SK-N-SH (cell line): ENCODE data around the gene MISP3. TPM values are rescaled to one million over a fixed set of nuclear protein-coding genes. Genes with fewer than 3 reads are reported as not detected.

Experiments
- CTCF ChIA-PET: fragments of 300-600, 350-600 bp; formaldehyde crosslinking; extraction: SDS; loops from one replicate; lab custom pipeline; 2021; lab: Yijun Ruan, JAX
- POLR2A ChIA-PET: fragments of 350-600 bp; sonication (Branson Sonifier 250); formaldehyde crosslinking; extraction: SDS; loops from one replicate; lab custom pipeline; 2020; ENCODE audit warnings: antibody characterized with exemption, inconsistent platforms; lab: Yijun Ruan, JAX
- DNase-seq: peaks from one replicate; pipeline ENCODE4 v3.0.0; 2012
- H2AFZ ChIP-seq: fragments of 200-600 bp; sonication (generic); 2 replicates; pipeline ENCODE4 v1.8.1; 2016; ENCODE audit warnings: antibody characterized with exemption, mild to moderate bottlenecking, low read depth
- H3F3A ChIP-seq: fragments of 200-600 bp; sonication (generic); replicated peaks from 2 replicates; pipeline ENCODE3; 2016; ENCODE audit warnings: antibody characterized with exemption, mild to moderate bottlenecking; ENCODE audit not compliant: insufficient read depth
- H3K27ac ChIP-seq, 2 experiments: fragments of 200-500 bp in 1 of 2; fragments of 200-600 bp in 1 of 2; sonication (Bioruptor generic) in 1 of 2; sonication (generic), shearing (Covaris generic) in 1 of 2; 2 replicates each; pipeline versions ENCODE4 v1.5.1 to v1.6.1; 2014 to 2016; ENCODE audit warnings: low read depth in 2 of 2, inconsistent platforms in 1 of 2, low read length in 1 of 2, mild to moderate bottlenecking in 1 of 2, mixed read lengths in 1 of 2
- H3K27me3 ChIP-seq: fragments of 200-600 bp; sonication (generic), shearing (Covaris generic); 2 replicates; pipeline ENCODE4 v1.6.1; 2016; ENCODE audit warnings: mixed run types; ENCODE audit not compliant: insufficient read depth
- H3K36me3 ChIP-seq, 2 experiments: fragments of 200-500 bp in 1 of 2; fragments of 200-600 bp in 1 of 2; sonication (Bioruptor generic) in 1 of 2; sonication (generic) in 1 of 2; replicated peaks in 1 of 2; 2 replicates each; pipeline versions ENCODE3 to v1.5.1; 2014 to 2016; ENCODE audit warnings: low read length in 1 of 2, mild to moderate bottlenecking in 1 of 2; ENCODE audit not compliant: insufficient read depth in 2 of 2, control insufficient read depth in 1 of 2
- H3K4me1 ChIP-seq, 2 experiments: fragments of 200-500 bp in 1 of 2; fragments of 200-600 bp in 1 of 2; sonication (Bioruptor generic) in 1 of 2; sonication (generic), shearing (Covaris generic) in 1 of 2; 2 replicates each; pipeline versions ENCODE4 v1.5.1 to v1.6.1; 2014 to 2016; ENCODE audit warnings: low read depth in 1 of 2, low read length in 1 of 2, mixed run types in 1 of 2; ENCODE audit not compliant: insufficient read depth in 2 of 2, control insufficient read depth in 1 of 2
- H3K4me2 ChIP-seq: fragments of 200-600 bp; sonication (generic), shearing (Covaris generic); 2 replicates; pipeline ENCODE4 v1.6.1; 2017; ENCODE audit warnings: mixed run types
- H3K4me3 ChIP-seq, 2 experiments: fragments of 200-500 bp in 1 of 2; fragments of 200-600 bp in 1 of 2; sonication (Bioruptor generic) in 1 of 2; sonication (generic), shearing (Covaris generic) in 1 of 2; 2 replicates each; pipeline versions ENCODE4 v1.5.1 to v1.8.1; 2014 to 2016; ENCODE audit warnings: low read depth in 2 of 2, inconsistent platforms in 1 of 2, low read length in 1 of 2, mild to moderate bottlenecking in 1 of 2, mixed read lengths in 1 of 2, moderate library complexity in 1 of 2
- H3K79me2 ChIP-seq: fragments of 200-600 bp; sonication (generic); 2 replicates; pipeline ENCODE4 v1.8.1; 2017; ENCODE audit warnings: mild to moderate bottlenecking; ENCODE audit not compliant: insufficient read depth
- H3K9ac ChIP-seq: fragments of 200-600 bp; sonication (generic); 2 replicates; pipeline ENCODE4 v1.6.1; 2017; ENCODE audit warnings: mixed run types
- H3K9me2 ChIP-seq: fragments of 200-600 bp; sonication (generic); 2 replicates; pipeline ENCODE4 v1.6.1; 2017; ENCODE audit warnings: mixed run types
- H3K9me3 ChIP-seq: fragments of 200-600 bp; sonication (generic); 2 replicates; pipeline ENCODE4 v1.6.1; 2017; ENCODE audit warnings: mixed run types, mild to moderate bottlenecking, moderate library complexity
- H4K20me1 ChIP-seq: fragments of 200-600 bp; sonication (generic); 2 replicates; pipeline ENCODE4 v1.6.1; 2017; ENCODE audit warnings: mild to moderate bottlenecking, mixed run types; ENCODE audit not compliant: insufficient read depth
- ELF1 ChIP-seq: IDR thresholded peaks from 2 replicates; pipeline ENCODE4 v1.4.0; 2012
- EZH2phosphoT487 ChIP-seq: fragments of 200-600 bp; sonication (generic); IDR thresholded peaks from 2 replicates; pipeline ENCODE4 v1.6.1; 2017; ENCODE audit warnings: low read depth, mixed run types, mild to moderate bottlenecking, antibody characterized with exemption, moderate library complexity, borderline replicate concordance
- FOSL2 ChIP-seq: IDR thresholded peaks from 2 replicates; pipeline ENCODE4 v1.4.0; 2012; ENCODE audit warnings: low read depth, mild to moderate bottlenecking, moderate library complexity, borderline replicate concordance
- JUND ChIP-seq: IDR thresholded peaks from 2 replicates; pipeline ENCODE4 v1.4.0; 2012
- MEF2A ChIP-seq: IDR thresholded peaks from 2 replicates; pipeline ENCODE4 v1.4.0; 2012; ENCODE audit warnings: low read depth, borderline replicate concordance
- MXI1 ChIP-seq: IDR thresholded peaks from 2 replicates; pipeline ENCODE4 v1.6.1; 2012; ENCODE audit warnings: mild to moderate bottlenecking, low read depth, low read length, improper control_type of control experiment
- NFIC ChIP-seq: IDR thresholded peaks from 2 replicates; pipeline ENCODE4 v1.4.0; 2012; ENCODE audit warnings: borderline replicate concordance
- NRF1 ChIP-seq: IDR thresholded peaks from 2 replicates; pipeline ENCODE4 v1.6.1; 2012; ENCODE audit warnings: low read depth, mild to moderate bottlenecking, low read length
- POLR2AphosphoS5 ChIP-seq: IDR thresholded peaks from 2 replicates; pipeline ENCODE4 v1.6.1; 2012; ENCODE audit warnings: low read depth, low read length
- TAF1 ChIP-seq: IDR thresholded peaks from 2 replicates; pipeline ENCODE4 v1.6.1; 2012; ENCODE audit warnings: low read depth, mild to moderate bottlenecking, low read length, moderate library complexity, borderline replicate concordance
- TCF12 ChIP-seq: IDR thresholded peaks from 2 replicates; pipeline ENCODE4 v1.4.0; 2012
- TEAD4 ChIP-seq: IDR thresholded peaks from 2 replicates; pipeline ENCODE4 v1.4.0; 2012; ENCODE audit warnings: mild to moderate bottlenecking, borderline replicate concordance; ENCODE audit not compliant: insufficient read depth
- WGBS: methylation state at CpG from one replicate; pipeline ENCODE4 v1.1.6; 2017; ENCODE audit warnings: low lambda C conversion rate; 5-methylcytosine and 5-hydroxymethylcytosine counted together
- polyA plus RNA-seq, 3 experiments: library from polyadenylated mRNA; depleted of rRNA; stranded (reverse); fragments of >200 nt; gene quantifications; 2 replicates each; pipeline ENCODE4 v1.2.3, GENCODE V29; 2012
- TF ChIP-seq, protein P1 (sequence below): IDR thresholded peaks from 2 replicates; pipeline ENCODE4; 2012
- TF ChIP-seq, protein P2 (sequence below): IDR thresholded peaks from 2 replicates; pipeline ENCODE4 v1.6.1; 2012; ENCODE audit warnings: mild to moderate bottlenecking, low read depth, low read length, moderate library complexity
- TF ChIP-seq, protein P3 (sequence below): IDR thresholded peaks from 2 replicates; pipeline ENCODE4 v1.4.0; 2012; ENCODE audit warnings: low read depth, borderline replicate concordance

Gene MISP3
- polyA plus RNA-seq, 1 of the 3 experiments (the other 2 are of a cell fraction), result 2.6 TPM

DNA sequence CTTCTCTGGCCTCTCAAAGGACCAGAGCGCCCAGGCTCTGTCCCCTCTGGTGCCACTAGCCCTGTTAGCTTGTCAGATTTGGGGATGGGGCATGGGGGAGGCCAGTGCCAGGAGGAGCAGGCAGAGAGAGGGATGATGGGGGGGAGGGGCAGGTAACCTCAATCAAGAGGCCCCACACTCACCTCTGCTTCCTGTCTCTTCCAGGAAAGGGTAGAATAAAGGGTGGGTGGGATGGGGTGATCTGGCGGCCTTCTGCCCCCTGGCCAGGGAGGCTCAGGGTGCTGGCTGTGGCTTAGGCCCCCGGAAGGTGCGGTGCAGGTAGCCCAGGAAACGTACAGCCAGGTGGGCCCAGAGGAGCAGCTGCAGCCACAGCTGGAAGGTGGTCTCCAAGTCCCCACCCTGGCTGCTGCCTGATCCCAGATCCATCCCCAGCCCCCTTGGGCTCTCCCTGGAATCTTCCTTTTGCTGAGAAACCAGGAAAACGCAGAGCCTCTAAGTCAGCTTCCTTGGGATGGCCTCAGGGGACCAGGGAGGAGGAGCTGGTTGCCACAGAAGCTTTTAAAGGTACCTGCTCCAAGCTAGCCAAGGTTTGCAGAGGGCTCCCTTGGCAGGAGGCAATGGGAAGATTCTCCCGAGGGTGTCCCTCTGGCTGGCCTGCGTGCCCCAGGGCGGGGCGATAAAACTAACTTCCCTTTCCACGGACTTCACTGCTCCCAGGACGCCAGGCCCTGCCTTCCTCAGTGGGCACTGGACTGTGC is 39.6 kb downstream of the MISP3 start:
- no peaks in the 10 kb centered on the region for H3K9me2 ChIP-seq
- H3K9me3 ChIP-seq, result no peaks in the 10 kb centered on the region
- no peak for DNase-seq
- peaks cover 5 to 14% of the 10 kb centered on the region in 2 experiments; a peak in 2 of 4 replicates for H3K4me1 ChIP-seq
- no peak overlapping the region for H3K9ac ChIP-seq
- no peak overlapping the region for H2AFZ ChIP-seq
- CTCF ChIA-PET, result interaction anchor here (0.8 to 4.7 kb wide), 2 partner anchors 25 to 236 kb away, joined by 4 to 28 read pairs; partner anchors contain the start of gene ASF1B
- H3K27me3 ChIP-seq, result no peaks in the 10 kb centered on the region
- no peak overlapping the region for H3K27ac ChIP-seq
- no peak overlapping the region for H3K4me3 ChIP-seq
- H3K79me2 ChIP-seq, result peaks cover 55% of the 10 kb centered on the region
- no peaks in the 10 kb centered on the region for H4K20me1 ChIP-seq
- WGBS, result 76% methylated on average over 7 of the region's 12 CpGs
- H3F3A ChIP-seq, result no peaks in the 10 kb centered on the region
- POLR2A ChIA-PET, result no interaction called here
- H3K36me3 ChIP-seq, result no peaks in the 10 kb centered on the region
- no peak for TF ChIP-seq FOSL2
- TF ChIP-seq NFIC, result no peak
- TF ChIP-seq MXI1, result no peak
- no peak for TF ChIP-seq TCF12
- TF ChIP-seq TEAD4, result no peak
- TF ChIP-seq EZH2phosphoT487, result no peak
- TF ChIP-seq POLR2AphosphoS5, result no peak
- no peak for TF ChIP-seq ELF1
- TF ChIP-seq NRF1, result no peak
- TF ChIP-seq MEF2A, result no peak
- TF ChIP-seq TAF1, result no peak
- H3K4me2 ChIP-seq, result no peak overlapping the region

DNA sequence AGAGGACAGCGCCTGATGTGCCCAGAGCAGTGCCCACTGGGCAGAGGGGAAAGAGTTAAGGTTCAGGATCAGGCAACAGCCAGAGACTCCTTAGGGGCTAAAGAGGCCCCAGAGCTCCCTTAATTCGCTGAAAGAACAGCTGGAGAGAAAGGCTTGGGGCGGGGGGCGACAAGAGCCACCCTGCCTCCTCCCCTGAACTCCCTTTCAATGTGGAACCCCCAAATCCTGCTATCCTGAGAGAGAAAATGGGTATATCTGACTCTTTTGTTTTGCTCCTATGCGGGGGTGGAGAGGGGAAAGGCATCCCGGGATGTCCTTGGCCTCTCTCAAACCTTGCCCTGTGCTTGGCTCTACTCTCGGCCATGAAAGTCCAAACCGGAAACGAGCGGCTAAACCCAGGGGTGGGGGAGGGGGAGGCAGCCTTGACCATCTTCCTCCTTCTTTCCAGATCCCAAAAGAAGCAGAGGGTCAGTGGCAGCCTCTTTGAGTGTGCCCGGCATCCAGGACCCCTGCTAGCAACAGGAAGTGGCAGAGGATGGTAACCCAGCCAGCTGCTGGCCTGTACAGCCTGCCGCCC is 40.3 kb downstream of the MISP3 start:
- Histone ChIP-seq H3K9ac (no peak overlapping the region), H3K79me2 (peaks cover 56% of the 10 kb centered on the region)
- POLR2A ChIA-PET, result no interaction called here
- TF ChIP-seq NRF1 (no peak), POLR2AphosphoS5 (no peak), MXI1 (no peak), FOSL2 (no peak), TCF12 (no peak), JUND (no peak)
- TF ChIP-seq, protein P1, sequence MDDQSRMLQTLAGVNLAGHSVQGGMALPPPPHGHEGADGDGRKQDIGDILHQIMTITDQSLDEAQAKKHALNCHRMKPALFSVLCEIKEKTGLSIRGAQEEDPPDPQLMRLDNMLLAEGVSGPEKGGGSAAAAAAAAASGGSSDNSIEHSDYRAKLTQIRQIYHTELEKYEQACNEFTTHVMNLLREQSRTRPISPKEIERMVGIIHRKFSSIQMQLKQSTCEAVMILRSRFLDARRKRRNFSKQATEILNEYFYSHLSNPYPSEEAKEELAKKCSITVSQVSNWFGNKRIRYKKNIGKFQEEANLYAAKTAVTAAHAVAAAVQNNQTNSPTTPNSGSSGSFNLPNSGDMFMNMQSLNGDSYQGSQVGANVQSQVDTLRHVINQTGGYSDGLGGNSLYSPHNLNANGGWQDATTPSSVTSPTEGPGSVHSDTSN, result no peak
- TF ChIP-seq, protein P2, sequence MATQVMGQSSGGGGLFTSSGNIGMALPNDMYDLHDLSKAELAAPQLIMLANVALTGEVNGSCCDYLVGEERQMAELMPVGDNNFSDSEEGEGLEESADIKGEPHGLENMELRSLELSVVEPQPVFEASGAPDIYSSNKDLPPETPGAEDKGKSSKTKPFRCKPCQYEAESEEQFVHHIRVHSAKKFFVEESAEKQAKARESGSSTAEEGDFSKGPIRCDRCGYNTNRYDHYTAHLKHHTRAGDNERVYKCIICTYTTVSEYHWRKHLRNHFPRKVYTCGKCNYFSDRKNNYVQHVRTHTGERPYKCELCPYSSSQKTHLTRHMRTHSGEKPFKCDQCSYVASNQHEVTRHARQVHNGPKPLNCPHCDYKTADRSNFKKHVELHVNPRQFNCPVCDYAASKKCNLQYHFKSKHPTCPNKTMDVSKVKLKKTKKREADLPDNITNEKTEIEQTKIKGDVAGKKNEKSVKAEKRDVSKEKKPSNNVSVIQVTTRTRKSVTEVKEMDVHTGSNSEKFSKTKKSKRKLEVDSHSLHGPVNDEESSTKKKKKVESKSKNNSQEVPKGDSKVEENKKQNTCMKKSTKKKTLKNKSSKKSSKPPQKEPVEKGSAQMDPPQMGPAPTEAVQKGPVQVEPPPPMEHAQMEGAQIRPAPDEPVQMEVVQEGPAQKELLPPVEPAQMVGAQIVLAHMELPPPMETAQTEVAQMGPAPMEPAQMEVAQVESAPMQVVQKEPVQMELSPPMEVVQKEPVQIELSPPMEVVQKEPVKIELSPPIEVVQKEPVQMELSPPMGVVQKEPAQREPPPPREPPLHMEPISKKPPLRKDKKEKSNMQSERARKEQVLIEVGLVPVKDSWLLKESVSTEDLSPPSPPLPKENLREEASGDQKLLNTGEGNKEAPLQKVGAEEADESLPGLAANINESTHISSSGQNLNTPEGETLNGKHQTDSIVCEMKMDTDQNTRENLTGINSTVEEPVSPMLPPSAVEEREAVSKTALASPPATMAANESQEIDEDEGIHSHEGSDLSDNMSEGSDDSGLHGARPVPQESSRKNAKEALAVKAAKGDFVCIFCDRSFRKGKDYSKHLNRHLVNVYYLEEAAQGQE, result no peak
- TF ChIP-seq, protein P3, sequence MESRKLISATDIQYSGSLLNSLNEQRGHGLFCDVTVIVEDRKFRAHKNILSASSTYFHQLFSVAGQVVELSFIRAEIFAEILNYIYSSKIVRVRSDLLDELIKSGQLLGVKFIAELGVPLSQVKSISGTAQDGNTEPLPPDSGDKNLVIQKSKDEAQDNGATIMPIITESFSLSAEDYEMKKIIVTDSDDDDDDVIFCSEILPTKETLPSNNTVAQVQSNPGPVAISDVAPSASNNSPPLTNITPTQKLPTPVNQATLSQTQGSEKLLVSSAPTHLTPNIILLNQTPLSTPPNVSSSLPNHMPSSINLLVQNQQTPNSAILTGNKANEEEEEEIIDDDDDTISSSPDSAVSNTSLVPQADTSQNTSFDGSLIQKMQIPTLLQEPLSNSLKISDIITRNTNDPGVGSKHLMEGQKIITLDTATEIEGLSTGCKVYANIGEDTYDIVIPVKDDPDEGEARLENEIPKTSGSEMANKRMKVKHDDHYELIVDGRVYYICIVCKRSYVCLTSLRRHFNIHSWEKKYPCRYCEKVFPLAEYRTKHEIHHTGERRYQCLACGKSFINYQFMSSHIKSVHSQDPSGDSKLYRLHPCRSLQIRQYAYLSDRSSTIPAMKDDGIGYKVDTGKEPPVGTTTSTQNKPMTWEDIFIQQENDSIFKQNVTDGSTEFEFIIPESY, result no peak
- TF ChIP-seq, all 33 proteins: peak for 0
- Histone ChIP-seq H3K4me1 (peaks cover 5 to 14% of the 10 kb centered on the region in 2 experiments; a peak in 2 of 4 replicates), H3K27me3 (no peaks in the 10 kb centered on the region), H4K20me1 (no peaks in the 10 kb centered on the region), H3K4me3 (no peak overlapping the region), H3K9me2 (no peaks in the 10 kb centered on the region), H2AFZ (no peak overlapping the region), H3K36me3 (no peaks in the 10 kb centered on the region), H3K27ac (no peak overlapping the region), H3K9me3 (no peaks in the 10 kb centered on the region), H3K4me2 (no peak overlapping the region), H3F3A (no peaks in the 10 kb centered on the region)
- DNase-seq, result no peak
- CTCF ChIA-PET, result interaction anchor here (0.8 to 4.7 kb wide), 3 partner anchors 19 to 236 kb away, joined by 3 to 28 read pairs (median 4); partner anchors contain the start of gene ASF1B
- 79% methylated on average over 4 of the region's 12 CpGs for WGBS
